HG02759 (cell line): Measurements from ENCODE around the gene SAFB2.
"Not testable (repeated sequence)": the region's sequence is repeated elsewhere in the genome, so short reads cannot be mapped to it uniquely, and the experiment has no call there.

ENCODE experiments used
- ATAC-seq: cut with Tn5 transposase; IDR thresholded peaks from one replicate; pipeline ENCODE4 v1.9.1; 2021; ENCODE audit warnings: mild to moderate bottlenecking, moderate library complexity; ENCODE audit not compliant: unreplicated experiment

The SAFB2 gene

GRCh38 chr19:5608766-5609165 is 13.8 kb downstream of the SAFB2 start:
- ATAC-seq: not testable (repeated sequence)

GRCh38 chr19:5608291-5608690 is 14.3 kb downstream of the SAFB2 start:
- ATAC-seq: no peak

GRCh38 chr19:5607318-5608275 is 15.0 kb downstream of the SAFB2 start:
- no peak for ATAC-seq

- no peak for ATAC-seq
These were observed 17.2 kb downstream of the SAFB2 start for GRCh38 chr19:5605362-5605761.

GRCh38 chr19:5603626-5604025 is 18.9 kb downstream of the SAFB2 start:
- no peak for ATAC-seq

- no peak for ATAC-seq
These were observed 21.8 kb downstream of the SAFB2 start for GRCh38 chr19:5600797-5601196.

GRCh38 chr19:5595745-5596144 is 26.8 kb downstream of the SAFB2 start:
- ATAC-seq: no peak

GRCh38 chr19:5595129-5595528 is 27.4 kb downstream of the SAFB2 start:
- ATAC-seq: no peak

GRCh38 chr19:5594521-5594950 is 28.0 kb downstream of the SAFB2 start:
- no peak for ATAC-seq

GRCh38 chr19:5593343-5594255 is 29.0 kb downstream of the SAFB2 start:
- ATAC-seq: no peak

GRCh38 chr19:5592531-5593342 is 29.8 kb downstream of the SAFB2 start:
- ATAC-seq: no peak

GRCh38 chr19:5591476-5591875 is 31.1 kb downstream of the SAFB2 start:
- no peak for ATAC-seq

GRCh38 chr19:5590865-5591154 is 31.8 kb downstream of the SAFB2 start:
- ATAC-seq: no peak

GRCh38 chr19:5590151-5590864 is 32.3 kb downstream of the SAFB2 start:
- ATAC-seq: no peak

GRCh38 chr19:5588906-5589676 is 33.5 kb downstream of the SAFB2 start:
- ATAC-seq: no peak

GRCh38 chr19:5588441-5588840 is 34.1 kb downstream of the SAFB2 start:
- ATAC-seq: no peak

GRCh38 chr19:5587661-5588060 is 34.9 kb downstream of the SAFB2 start:
- no peak for ATAC-seq

- ATAC-seq: no peak
These were observed 35.5 kb downstream of the SAFB2 start for GRCh38 chr19:5587071-5587455.

- ATAC-seq: no peak
These were observed 36.1 kb downstream of the SAFB2 start for GRCh38 chr19:5586300-5587070.
